ENCODE results near the gene LRRC32. TPM values are rescaled to one million over a fixed set of nuclear protein-coding genes. Genes with fewer than 3 reads are reported as not detected.

The LRRC32 gene
- total RNA-seq, 1 donor from 2014 or later, result 0.26 TPM

DNA sequence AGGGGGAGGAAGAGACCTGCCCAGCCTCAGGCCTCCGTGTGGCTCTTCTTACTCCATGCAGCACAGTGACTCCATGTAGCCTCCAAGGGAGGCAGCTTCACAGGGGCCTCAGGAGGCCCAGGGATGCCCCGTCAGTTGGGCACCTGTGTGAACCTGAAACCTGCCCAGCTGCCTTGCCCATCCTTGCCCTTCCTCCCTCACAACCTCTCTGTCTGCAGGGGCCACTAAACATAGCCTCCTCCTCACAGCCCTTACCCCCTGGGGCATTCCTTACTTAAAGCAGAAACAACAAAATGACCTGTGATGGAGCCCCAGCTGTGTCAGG, 7.1 kb downstream of the LRRC32 start:
- DNase-seq (ENCODE audit: low read depth) (no peak), FAIRE-seq (no peak)
- TF ChIP-seq, protein P1, sequence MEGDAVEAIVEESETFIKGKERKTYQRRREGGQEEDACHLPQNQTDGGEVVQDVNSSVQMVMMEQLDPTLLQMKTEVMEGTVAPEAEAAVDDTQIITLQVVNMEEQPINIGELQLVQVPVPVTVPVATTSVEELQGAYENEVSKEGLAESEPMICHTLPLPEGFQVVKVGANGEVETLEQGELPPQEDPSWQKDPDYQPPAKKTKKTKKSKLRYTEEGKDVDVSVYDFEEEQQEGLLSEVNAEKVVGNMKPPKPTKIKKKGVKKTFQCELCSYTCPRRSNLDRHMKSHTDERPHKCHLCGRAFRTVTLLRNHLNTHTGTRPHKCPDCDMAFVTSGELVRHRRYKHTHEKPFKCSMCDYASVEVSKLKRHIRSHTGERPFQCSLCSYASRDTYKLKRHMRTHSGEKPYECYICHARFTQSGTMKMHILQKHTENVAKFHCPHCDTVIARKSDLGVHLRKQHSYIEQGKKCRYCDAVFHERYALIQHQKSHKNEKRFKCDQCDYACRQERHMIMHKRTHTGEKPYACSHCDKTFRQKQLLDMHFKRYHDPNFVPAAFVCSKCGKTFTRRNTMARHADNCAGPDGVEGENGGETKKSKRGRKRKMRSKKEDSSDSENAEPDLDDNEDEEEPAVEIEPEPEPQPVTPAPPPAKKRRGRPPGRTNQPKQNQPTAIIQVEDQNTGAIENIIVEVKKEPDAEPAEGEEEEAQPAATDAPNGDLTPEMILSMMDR (IDR thresholded peaks at IDR 0.05; ENCODE audit: insufficient read depth, low read length, severe bottlenecking), result no peak
- H3K27me3 ChIP-seq (ENCODE audit: control insufficient read depth, insufficient read depth, low read length), result peaks cover 1% of the 10 kb centered on the region
- H3K4me3 ChIP-seq (ENCODE audit: low read depth, low read length), result no peak overlapping the region
- no peaks in the 10 kb centered on the region for H3K36me3 ChIP-seq (ENCODE audit: control insufficient read depth, insufficient read depth, low read length)

DNA sequence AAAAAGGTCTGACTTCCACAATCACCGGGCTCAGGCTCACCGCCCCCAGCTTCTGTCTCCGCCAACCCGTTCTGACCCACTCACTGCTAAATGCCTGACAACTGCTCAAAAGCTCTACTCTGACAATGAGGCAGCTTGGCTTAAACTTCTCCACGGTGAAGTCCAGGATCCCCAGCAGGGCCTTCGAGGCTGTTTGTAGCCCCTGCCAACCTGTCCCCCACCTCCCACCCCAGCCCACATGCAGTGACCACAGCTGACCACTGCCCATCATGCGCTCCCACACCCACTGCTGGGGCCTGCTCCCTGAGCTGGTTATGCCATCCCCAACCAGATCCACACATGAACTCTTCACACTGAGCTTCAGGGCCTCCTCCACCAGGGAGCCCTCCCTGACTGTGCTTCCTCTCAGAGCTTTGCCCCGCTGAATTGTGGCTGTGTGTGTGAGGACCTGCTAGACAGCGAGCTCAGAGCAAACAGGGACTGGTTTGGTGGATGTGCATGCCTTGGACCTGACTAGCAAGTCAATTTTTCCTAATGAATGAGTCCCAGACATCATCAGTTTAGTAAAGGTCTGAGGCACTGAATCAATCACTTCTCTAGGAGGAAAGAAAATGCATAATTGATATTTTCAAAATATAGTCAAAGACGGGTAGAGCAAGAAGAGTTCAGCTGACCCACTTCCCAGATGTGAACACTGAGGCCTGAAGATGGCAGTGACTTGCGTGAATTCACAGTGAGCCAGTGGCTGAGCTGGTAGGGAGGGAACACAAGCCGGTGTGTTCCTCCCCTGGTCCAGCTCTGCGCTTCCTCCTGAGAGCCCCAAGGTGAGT, 7.7 kb downstream of the LRRC32 start:
- Histone ChIP-seq H3K4me3 (ENCODE audit: low read depth, low read length) (no peak overlapping the region), H3K27me3 (ENCODE audit: control insufficient read depth, insufficient read depth, low read length) (peaks cover 1% of the 10 kb centered on the region), H3K36me3 (ENCODE audit: control insufficient read depth, insufficient read depth, low read length) (no peaks in the 10 kb centered on the region)
- DNase-seq (ENCODE audit: low read depth) (no peak), FAIRE-seq (no peak)
- TF ChIP-seq, protein P1 (IDR thresholded peaks at IDR 0.05; ENCODE audit: insufficient read depth, low read length, severe bottlenecking), result no peak

DNA sequence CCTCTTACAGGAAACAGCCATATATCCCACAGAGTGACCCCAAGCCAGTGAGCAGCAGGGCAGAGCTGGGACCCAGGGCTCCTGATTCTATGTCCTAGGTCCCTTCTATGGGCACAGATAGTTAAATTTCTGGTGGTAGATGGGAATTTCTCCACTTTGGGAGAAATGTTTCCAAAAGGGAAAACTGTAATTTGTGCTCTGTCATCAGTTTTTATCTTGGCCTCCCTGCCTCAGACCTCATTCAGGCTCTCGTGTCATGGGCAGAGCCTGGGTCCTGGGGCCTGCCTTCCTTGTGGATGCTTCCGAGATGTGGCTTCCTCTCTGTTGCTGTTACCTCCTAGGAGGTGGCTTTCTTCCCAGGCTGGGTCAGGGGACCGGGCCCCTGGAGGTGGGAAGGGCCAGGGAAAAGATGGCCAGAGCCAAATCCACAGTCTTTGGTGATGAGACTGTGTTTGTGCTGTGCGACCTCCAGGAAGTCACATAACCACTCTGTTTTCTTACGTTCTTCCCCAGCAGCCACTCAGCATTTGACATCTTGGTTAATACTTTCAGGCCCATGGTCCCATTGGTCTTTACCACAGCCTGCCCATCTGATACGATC, 8.6 kb downstream of the LRRC32 start:
- TF ChIP-seq, protein P1 (IDR thresholded peaks at IDR 0.05; ENCODE audit: insufficient read depth, low read length, severe bottlenecking), result no peak
- no peaks in the 10 kb centered on the region for H3K36me3 ChIP-seq (ENCODE audit: control insufficient read depth, insufficient read depth, low read length)
- H3K4me3 ChIP-seq (ENCODE audit: low read depth, low read length), result no peak overlapping the region
- DNase-seq (ENCODE audit: low read depth) (no peak), FAIRE-seq (no peak)
- H3K27me3 ChIP-seq (ENCODE audit: control insufficient read depth, insufficient read depth, low read length), result peaks cover 1% of the 10 kb centered on the region

DNA sequence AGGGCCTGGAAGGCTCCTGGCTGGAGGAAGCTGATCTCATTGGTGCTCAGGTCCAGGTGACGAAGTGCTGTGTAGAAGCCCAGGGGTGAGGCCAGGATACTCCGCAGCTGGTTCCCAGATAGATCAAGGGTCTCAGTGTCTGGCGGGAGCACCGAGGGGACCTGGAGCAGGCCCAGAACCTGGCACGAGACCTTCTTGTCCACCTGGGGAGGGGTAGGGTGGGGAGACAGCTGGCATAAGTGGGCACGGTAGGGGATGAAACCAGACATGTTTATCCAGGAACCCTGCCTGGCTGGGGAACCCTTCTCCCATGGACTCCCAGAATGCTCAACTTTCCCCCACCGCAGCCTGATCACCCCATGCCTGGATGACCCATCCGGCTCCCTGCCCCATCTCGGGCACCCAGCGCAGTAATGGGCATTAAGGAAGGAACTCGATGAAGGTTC, 9.2 kb downstream of the LRRC32 start:
- TF ChIP-seq, protein P1 (IDR thresholded peaks at IDR 0.05; ENCODE audit: insufficient read depth, low read length, severe bottlenecking), result no peak
- Histone ChIP-seq H3K27me3 (ENCODE audit: control insufficient read depth, insufficient read depth, low read length) (peaks cover 1% of the 10 kb centered on the region), H3K36me3 (ENCODE audit: control insufficient read depth, insufficient read depth, low read length) (no peaks in the 10 kb centered on the region), H3K4me3 (ENCODE audit: low read depth, low read length) (no peak overlapping the region)
- DNase-seq (ENCODE audit: low read depth), result no peak
- no peak for FAIRE-seq

DNA sequence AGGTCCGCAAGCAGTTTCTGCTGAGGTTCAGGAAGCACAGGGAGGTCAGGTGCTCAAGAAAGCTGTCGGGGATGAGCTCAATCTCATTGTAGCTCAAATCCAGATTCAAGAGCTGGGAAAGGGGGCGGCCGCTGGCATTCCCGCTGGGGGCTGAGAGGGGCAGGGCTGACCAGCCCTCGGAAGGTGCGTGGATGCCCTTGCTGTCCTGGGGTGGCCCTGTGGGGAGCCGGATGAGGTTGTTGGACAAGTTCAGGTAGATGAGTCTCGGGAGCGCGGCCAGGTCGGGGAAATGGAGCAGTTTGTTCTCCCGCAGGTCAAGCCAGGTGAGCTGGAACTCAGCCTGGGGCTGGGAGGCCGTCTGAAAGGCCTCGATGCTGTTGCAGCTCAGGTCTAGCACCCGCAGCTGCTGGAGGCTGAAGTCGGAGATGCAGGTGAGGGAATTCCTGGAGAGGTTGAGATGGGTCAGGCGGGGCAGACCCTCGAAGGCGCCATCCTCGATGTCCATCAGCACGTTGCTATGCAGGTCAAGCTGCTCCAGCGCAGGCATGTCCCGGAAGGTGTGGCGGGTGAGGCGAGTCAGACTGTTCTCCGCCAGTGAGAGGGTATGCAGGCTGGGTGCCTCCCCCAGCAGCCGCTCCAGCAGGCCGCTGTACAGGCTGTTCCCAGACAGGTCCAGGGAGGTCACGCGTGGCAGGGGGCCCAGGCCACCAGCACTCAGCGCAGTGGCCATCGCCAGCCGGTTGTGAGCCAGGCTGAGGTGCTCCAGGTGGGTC, 9.8 kb downstream of the LRRC32 start:
- FAIRE-seq (no peak), DNase-seq (ENCODE audit: low read depth) (no peak)
- TF ChIP-seq, protein P1 (IDR thresholded peaks at IDR 0.05; ENCODE audit: insufficient read depth, low read length, severe bottlenecking), result no peak
- no peak overlapping the region for H3K4me3 ChIP-seq (ENCODE audit: low read depth, low read length)
- H3K36me3 ChIP-seq (ENCODE audit: control insufficient read depth, insufficient read depth, low read length), result no peaks in the 10 kb centered on the region
- H3K27me3 ChIP-seq (ENCODE audit: control insufficient read depth, insufficient read depth, low read length), result peaks cover 1% of the 10 kb centered on the region
